GM12891 (cell line): Measurements from ENCODE around the gene TMPRSS15.

ENCODE experiments used
- PAX5 ChIP-seq: IDR thresholded peaks from 2 replicates; pipeline ENCODE4 v1.6.1; 2011; ENCODE audit warnings: low read length, moderate library complexity, mild to moderate bottlenecking; ENCODE audit not compliant: insufficient read depth, severe bottlenecking
- POLR2A ChIP-seq: IDR thresholded peaks from 2 replicates; pipeline ENCODE4 v1.6.1; 2011; ENCODE audit warnings: low read depth, low read length, control low read depth
- POLR2AphosphoS5 ChIP-seq: IDR thresholded peaks from 2 replicates; pipeline ENCODE4 v1.6.1; 2011; ENCODE audit warnings: low read depth, low read length, control low read depth
- POU2F2 ChIP-seq: IDR thresholded peaks from 2 replicates; pipeline ENCODE4 v1.6.1; 2011; ENCODE audit warnings: low read depth, mild to moderate bottlenecking, control low read depth, low read length, moderate library complexity
- TAF1 ChIP-seq: IDR thresholded peaks from 2 replicates; pipeline ENCODE4 v1.6.1; 2011; ENCODE audit warnings: low read depth, low read length, control low read depth

GRCh38 chr21:18289876-18290275, 113.7 kb downstream of the TMPRSS15 start:
- TF ChIP-seq POLR2A (no peak), POLR2AphosphoS5 (no peak), POU2F2 (no peak), PAX5 (no peak), TAF1 (no peak)
